NK-92 treated with Interleukin-12 subunit alpha and Interleukin-12 subunit beta, amount 100 ng/mL, for 24 hours (cell line): ENCODE data around the gene GFI1B.
"Not testable (repeated sequence)": the region's sequence is repeated elsewhere in the genome, so short reads cannot be mapped to it uniquely, and the experiment has no call there.

Experiments used
- DNase-seq: peaks from one replicate; lab custom pipeline; 2025; lab: John Stamatoyannopoulos, UW

Gene GFI1B

DNA sequence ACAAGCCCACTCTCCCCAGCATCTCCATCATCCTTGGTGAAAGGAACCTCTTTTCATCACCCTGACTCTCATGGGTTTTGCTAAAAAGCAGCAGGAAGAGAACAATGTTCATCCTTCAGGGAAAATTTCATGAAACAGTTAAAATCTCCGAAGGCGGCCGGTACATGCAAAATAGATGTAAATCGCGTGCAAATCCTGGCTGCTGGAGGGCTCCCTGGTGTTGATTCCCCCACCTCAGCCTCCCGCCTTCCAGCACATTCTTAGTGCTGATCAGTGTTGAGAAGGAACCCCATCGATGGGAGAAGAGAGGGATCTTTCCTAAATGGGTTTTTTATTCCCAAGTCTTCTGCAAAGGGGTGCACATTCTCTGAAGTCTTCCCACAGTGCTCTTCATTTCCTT, 8.7 kb upstream of the GFI1B start:
- no peak for DNase-seq

DNA sequence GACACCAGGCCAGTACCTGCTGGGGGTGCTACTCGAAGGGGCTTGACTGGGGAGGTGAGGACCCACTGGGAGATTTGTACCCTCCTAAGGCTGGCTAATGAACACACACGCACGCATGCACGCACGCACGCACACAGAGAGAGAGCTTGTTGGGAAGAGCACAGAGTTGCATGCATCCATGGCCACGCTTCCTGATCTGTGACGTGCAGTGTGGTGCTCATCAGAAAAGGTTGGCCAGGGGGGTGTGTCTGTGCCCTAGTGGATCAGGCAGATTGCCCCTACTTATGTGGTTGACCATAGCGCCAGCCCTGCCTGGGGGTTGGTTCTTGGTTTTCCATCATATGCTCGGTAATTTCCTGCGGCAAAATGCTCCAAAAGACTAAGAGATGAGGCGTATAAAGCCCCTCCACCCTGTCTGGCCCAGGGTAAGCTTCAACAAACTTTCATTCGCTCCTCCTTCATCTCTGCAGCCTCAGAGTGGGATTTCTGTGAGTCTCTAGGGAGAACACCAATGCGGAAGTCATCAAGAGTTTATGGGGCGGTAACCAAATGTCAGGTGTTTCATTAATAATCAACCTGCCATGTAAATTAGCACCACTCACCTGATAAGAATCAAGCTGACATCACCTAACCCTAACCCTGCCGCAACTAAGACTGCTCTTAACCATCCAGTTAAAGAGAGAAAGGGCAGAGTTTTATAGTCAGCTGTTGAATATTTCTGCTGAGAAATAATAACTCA, 8.0 kb upstream of the GFI1B start:
- DNase-seq: no peak

DNA sequence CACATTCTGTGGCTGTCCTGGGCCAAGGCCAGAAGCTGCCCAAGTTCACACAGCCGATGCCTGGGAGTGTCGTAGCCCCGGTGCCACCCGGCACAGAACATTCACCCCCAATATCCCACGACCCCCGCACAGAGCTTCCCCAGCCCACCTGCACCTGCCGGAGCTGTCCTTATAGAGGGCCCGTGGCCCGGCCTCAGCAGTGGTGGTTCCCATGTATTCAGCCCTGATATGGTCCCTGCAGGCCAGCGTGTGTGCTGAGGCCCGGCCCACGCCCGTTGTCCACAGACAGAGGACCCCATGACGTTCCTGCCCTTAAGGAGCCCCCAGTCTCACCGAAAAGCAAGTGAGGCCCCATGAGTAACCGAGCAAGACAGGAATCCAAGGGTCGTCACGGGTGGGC, 5.3 kb upstream of the GFI1B start:
- no peak for DNase-seq

DNA sequence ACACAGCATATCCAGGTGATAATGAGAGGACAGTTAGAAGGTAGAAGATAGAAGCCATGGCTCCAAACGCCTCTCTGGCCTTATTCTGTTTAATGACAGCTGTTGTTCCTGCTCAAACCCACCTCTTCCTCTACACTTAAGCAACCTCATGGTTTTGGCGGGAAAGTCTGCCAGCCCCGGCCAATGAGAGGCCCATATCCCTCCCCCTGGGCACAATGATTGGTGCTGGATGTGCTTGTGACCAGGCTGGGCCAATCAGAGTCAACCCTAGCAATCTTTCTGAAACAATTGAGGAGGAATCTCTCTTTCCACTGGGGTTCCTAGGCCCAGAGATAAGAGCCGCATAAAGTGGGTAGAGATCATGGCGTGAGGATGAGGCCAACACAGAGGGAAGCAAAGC, 4.8 kb upstream of the GFI1B start:
- no peak for DNase-seq

DNA sequence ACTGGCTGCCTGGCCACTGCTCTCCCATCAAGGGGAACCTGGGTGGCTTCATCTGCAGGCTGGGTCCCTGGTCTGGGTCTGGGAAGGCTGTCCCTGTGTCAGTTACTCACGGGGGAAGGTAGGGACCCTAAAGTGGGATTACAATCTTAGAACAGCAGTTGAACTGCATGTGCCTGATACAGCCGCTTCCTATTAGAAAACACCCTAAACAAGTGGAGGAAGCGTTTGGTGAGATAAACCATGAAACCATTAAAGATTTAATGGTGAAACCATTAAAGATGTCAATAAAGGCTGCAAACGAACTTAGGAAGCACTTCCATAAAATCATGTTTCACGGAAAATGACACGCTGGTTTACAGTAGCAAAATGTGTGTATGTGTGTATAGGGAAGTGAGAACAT, 2.5 kb upstream of the GFI1B start:
- DNase-seq: no peak

DNA sequence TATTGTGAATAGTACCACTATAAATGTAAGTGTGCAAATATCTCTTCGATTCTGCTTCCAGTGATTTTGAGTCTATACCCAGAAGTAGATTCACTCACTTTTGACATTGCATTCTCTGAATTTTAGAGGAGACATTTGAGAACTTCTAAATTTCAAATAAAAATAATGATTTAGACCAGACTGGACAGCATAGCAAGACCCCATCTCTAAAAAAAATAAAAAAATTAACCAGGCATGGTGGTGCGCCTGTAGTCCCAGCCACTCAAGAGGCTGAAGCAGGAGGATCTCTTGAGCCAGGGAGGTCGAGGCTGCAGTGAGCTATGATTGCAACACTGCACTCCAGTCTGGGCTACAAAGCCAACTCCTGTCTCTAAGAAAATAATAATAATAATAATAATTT, 1.9 kb upstream of the GFI1B start:
- no peak for DNase-seq

DNA sequence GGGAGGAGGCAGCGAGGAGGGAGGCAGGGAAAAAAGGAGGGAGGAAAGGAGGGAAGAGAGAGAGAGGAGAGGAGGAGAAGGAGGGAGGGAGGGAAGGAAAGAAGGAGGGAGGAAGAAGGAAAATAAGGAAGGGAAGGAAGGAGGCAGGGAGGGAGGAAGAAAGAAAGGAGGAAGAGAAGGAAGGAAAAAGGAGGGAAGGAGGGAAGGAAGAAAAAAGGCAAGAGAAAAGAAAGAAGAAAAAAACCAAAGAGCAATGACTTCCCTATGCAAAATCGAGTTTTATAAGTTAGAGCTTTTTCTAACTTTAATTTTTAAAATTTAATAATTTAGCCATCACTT, 413 bp upstream of the GFI1B start:
- DNase-seq: no peak

DNA sequence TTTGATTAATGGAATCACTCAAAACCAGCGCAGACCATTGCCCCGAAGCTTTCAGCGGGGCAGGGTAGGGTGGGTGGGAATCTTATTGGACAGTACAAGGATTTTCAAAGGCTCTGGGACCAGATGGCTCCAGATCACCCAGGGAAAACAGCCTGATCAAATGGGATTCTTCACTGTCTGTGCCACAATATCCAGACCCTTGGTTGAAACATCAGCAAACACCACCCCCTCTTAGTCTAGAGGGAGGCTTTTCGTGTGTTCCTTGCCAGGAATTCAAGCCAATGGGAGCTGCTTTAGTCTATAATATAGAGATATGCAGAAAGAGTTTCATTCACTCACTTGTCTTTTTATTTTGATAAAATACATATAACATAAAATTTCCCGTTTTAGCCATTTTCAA, 1.7 kb downstream of the GFI1B start:
- DNase-seq: no peak

DNA sequence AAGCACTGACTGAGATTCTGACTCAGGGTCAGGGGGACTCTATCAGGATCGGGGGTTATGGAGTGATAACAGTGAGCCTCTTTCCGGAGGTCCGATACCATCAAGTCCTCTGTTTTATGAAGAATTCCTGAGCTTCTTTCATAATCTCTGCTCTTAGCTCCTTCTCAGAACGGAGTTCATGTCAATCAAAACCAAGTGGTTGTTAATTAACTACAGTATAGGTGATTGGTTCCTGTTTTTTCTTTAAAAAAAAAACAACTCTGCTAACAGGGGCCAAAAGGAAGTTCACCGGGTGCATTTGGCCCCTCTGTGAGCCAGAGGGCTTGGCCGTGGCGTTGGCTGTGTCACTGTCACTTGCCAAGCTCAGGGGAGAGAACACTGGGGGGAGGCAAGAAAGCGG, 4.0 kb downstream of the GFI1B start:
- DNase-seq: no peak

DNA sequence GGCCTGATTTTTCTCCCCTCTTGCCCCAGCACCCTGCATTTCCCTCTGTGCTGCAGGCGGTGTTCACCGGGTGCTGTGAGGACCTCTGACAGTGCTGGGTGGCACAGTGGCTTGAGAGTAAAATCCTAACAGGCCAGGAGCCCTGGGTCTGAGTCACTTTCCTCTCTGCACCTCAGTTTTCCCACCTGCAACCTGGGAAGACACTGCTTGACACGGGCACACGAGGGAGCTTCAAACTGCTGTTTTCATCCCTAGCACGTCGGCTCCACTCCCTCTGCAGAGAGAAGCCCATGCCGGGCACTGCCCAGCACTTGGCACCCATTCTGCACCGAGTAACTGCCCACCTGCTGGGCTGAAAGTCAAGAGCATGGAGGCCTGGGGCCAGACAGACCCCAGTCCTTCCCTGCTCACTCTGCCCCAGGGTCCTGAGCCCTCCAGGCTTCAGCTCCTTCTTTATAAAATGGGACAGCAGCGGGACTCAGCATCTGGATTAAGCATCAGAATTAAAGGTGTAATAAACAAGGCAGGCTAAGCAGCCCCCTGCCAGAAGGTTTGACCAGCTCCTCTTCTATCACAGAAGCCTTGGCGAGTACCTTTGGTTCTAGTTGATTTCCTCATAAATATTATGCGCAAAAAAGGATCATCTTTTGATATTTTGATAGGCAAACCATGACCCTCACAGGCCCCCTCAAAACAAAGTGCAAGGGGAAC, 5.2 kb downstream of the GFI1B start:
- DNase-seq: no peak

DNA sequence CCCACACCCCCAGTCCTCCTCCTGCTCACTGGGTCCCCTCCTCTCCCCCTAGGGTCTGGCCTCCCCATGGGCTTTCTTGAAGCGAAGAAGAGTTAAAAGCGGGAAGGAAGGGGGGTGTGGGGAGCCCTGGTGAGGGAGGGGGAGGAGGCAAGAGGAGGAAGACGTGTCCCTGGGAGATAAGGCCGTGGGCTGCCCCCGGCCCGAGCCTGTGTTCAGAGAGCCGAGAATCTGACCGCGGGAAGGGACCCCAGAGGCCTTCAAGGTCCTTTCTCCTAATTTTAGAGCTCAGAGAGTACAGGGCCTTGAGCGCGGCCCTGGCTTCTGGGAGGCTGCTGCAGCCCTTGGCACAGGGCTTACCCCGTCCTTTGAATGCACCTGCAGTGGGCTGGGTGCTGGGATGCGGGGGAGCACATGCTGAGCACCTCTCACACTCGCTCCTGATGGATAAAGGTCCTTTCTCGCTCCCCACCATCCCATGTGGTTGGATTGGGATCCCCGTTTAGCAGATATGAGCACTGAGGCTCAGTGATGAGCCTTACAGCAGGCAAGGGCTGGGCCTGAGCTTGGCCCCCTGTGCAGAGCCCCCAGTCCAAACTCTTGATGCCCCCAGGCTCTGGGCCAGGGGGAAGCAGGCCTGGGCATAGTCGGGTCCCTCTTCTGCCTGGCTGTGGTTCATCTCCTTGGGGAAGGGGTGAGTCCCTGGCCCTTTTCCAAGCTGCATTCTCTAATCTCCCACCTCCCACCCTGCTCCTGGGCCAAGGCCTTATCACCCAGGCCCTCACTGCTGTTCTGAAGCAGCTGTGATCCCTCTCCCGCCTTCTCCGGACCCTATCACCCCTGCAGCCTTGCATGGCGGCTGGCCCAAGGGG, 5.9 kb downstream of the GFI1B start:
- DNase-seq: no peak

DNA sequence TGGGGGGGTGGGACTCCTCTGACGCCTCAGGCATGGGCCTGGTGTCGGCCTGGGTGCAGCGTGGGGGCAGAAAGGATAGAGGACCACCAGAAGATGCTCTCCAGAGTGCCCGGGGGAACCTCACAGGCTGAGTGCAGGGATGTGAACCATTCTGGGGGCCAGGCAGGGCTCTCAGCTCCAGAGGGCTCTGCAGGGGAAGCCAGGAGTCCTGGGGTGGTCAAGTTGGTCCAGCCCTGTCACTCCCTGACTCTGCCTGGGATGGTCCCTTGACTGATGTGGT, 6.5 kb downstream of the GFI1B start:
- DNase-seq: no peak

DNA sequence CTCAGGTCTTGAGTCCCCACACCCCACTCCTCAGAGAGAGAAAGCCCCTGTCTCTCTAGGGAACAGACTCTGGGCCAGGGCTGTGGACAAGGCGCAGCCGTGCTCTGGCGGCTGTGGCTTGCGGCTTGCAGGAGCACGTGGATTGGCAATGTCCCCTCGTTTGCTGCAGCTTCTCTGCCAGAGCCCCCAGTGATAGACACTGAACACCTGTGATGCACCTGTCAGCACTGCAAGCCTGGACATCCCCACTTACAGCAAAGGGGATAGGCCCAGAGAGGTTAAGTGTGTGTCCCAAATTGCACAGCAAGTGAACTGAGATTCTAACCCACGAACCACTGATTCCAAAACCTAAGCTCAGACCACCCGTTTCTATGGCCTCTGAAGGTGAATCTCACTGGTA, 7.0 kb downstream of the GFI1B start:
- no peak for DNase-seq

DNA sequence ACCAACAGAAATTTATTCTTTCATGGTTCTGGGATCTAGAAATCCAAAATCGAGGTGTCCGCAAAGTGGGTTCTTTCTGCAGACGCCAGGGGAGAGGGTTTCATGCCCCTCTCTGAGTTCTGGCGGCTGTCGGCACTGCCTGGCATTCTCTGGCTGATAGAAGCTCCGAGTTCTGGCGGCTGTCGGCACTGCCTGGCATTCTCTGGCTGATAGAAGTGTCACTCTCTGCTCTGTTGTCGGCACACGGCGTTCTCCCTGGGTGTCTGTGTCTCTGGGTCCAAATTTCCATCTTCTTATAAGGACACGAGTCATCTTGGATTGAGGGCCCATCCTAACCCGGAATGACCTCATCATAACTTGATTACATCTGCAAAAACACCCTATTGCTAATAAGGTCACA, 7.6 kb downstream of the GFI1B start:
- no peak for DNase-seq

DNA sequence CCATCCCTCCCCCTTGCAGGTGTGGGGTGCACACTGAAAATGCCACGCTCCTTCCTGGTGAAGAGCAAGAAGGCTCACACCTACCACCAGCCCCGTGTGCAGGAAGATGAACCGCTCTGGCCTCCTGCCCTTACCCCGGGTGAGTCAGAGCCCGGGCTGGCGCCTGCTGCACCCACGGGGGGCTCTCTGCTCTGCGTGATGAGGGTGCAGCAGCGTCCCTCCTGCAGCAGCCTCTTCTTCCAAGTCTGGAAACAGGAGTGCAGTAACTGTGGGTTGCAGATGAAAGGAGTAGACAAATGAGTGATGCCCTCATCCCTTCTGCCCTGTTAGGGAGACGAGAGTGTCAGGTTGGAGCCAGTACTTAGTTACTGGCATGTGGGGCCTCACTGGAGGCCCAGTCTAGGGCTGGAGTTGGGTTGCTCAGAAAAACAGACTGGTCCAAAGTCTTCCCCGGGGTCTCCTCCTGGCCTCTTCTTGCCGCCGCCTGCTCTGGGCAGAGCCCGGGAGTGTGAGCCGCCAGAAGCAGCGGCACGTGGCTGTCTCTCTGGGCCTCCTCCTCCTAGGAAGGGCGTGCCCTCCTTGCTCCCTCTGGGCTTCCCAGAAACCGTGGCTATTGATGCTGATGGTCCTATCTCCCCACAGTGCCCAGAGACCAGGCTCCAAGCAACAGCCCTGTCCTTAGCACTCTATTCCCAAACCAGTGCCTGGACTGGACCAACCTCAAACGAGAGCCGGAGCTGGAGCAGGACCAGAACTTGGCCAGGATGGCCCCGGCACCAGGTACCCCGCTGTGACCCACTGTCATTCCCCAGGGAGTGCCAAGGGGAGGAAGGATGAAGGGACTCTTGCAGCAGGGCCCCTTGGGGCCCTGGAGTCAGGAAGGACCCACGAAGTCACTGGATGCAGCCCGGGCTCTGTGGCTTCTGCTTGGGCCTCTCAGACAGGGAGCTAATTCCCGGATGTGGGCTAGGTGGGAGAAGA, 8.4 kb downstream of the GFI1B start:
- no peak for DNase-seq

DNA sequence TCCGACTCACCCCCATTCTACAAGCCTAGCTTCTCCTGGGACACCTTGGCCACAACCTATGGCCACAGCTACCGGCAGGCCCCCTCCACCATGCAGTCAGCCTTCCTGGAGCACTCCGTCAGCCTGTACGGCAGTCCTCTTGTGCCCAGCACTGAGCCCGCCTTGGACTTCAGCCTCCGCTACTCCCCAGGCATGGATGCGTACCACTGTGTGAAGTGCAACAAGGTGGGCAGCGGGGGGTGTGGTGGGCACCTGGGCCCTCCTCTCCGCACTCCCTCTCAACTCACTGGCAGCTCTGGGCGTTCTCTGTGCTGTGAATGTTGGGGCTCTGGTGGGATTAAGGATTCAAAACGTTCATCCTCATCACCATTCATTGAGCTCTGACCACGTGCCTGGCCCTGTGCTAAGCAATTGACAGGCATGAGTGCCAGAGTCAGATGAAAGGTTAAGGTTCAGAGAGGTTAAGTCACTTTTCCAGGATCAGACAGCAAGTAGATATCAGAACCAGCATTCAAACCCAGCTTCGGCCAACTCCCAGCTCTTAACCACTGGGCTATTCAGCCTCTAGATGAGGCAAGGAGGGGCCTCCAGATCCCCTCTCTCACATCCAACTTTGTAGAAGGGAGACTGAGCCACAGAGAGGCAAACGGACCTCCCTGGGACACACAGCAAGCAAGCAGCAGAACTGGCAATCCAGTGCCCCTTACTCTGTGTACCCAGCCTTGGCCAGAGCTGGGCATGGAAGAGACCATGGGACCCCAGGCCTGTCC, 9.9 kb downstream of the GFI1B start:
- DNase-seq: no peak

DNA sequence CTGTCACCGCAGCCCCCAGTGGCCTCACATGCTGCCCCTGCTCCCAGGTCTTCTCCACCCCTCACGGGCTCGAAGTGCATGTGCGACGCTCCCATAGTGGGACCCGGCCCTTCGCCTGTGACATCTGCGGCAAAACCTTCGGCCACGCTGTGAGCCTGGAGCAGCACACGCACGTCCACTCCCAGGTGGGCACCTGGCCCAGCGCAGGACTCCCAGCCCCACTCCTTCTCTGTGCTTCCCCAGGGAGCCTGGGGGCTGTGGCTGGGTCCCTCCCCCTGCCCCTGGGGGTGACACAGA, 10.5 kb downstream of the GFI1B start:
- no peak for DNase-seq

DNA sequence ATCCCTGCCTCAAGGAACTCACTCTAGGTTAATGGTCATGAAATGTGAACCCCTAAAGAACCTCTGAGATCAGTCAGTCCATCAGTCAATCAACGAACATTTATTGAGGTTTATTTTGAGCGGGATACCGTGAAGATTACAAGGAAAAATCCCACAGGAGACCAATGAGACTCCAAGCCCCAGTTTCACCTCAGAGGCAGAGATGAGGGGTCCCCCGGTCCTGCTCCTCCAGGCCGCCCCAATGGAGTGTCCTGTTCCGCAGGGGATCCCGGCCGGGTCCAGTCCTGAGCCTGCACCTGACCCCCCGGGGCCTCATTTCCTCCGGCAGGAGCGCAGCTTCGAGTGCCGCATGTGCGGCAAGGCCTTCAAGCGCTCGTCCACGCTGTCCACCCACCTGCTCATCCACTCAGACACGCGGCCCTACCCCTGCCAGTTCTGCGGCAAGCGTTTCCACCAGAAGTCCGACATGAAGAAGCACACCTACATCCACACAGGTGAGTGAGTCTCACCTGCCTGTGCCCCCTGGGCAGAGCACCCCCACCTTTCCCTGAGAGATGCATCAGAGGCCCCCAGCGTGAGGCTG, 11.0 kb downstream of the GFI1B start:
- no peak for DNase-seq

DNA sequence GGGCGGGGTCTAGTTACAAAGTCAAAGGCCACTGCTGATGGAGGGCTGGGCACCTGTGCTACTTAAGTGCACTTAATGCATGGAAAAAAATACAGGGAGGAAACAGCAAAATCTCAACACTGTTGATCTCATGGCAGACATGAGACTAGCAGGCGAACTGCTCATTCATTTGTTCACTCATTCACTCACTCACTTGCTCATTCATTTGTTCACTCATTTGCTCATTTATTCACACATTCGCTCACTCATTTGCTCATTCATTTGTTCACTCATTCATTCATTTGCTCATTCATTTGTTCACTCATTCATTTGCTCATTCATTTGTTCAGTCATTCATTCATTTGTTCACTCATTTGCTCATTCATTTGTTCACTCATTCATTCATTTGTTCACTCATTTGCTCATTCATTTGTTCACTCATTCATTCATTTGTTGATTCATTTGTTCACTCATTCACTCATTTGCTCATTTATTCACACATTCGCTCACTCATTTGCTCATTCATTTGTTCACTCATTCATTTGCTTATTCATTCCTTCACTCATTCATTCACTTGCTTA, 11.6 kb downstream of the GFI1B start:
- DNase-seq: not testable (repeated sequence)

DNA sequence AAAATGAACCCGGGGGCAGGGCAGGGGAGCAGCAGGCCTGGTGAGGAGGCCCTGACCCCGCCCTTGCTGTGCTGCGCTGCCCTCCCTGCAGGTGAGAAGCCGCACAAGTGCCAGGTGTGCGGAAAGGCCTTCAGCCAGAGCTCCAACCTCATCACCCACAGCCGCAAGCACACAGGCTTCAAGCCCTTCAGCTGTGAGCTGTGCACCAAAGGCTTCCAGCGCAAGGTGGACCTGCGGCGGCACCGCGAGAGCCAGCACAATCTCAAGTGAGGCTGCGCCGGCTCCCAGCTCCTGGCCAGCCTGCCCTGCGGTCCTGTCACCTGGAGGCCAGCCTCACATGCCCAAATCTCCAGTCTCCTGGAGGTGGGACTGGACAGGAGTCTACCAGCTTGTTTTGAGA, 12.3 kb downstream of the GFI1B start:
- DNase-seq: no peak
